Measurements from ENCODE around the gene EHMT1. TPM values are rescaled to one million over a fixed set of nuclear protein-coding genes. Genes with fewer than 3 reads are reported as not detected.

The EHMT1 gene
- total RNA-seq, 1 experiment from 2014 or later: 112 TPM

DNA sequence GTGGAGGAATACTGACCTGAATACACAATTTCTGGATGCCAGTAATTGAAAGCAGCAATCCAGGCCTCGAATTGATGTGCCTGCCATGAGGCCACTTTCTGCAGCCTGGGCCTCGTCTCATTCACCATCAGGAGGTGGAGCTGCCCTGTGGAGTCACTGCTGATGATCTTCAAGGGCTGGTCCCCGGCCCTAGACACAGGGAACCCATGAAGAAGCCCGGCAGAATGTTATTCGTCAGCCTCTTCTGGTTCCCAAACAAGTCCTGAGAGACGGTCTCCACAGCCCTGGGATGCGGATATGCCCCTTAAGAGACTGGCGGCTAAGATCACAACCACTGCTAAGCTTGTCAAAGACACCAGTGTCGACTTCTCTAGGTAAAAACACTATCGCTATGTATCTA, 44.6 kb upstream of the EHMT1 start:
- Histone ChIP-seq H3K4me2 (ENCODE audit: insufficient read depth, insufficient read length, low read length) (no peak overlapping the region), H3K27ac (ENCODE audit: insufficient read length, low read depth, low read length) (no peak overlapping the region), H3K79me2 (ENCODE audit: insufficient read depth, low read length) (peaks cover 10% of the 10 kb centered on the region; the same call in 1 of the 2 replicates), H2BK120ac (ENCODE audit: low read depth, low read length, poor library complexity, severe bottlenecking) (no peak overlapping the region), H4K20me1 (ENCODE audit: control insufficient read depth, insufficient read depth, insufficient read length) (no peaks in the 10 kb centered on the region), H3K4ac (ENCODE audit: low read depth, low read length) (no peak overlapping the region), H3T11ph (ENCODE audit: low read length) (no peak overlapping the region), H3K18ac (ENCODE audit: insufficient read length, low read depth, low read length) (no peak overlapping the region), H2AFZ (ENCODE audit: low read length) (no peak overlapping the region), H2BK20ac (ENCODE audit: low read depth, low read length, poor library complexity, severe bottlenecking) (no peak overlapping the region), H2BK5ac (ENCODE audit: insufficient read length, low read length) (no peak overlapping the region), H3K14ac (ENCODE audit: insufficient read depth, low read length) (no peak overlapping the region), H4K5ac (ENCODE audit: insufficient read length, low read depth, low read length) (no peak overlapping the region), H3K79me1 (ENCODE audit: insufficient read depth, low read depth, low read length, poor library complexity, severe bottlenecking) (peaks cover 17% of the 10 kb centered on the region), H2AK5ac (ENCODE audit: insufficient read length, low read length) (no peak overlapping the region), H2BK15ac (ENCODE audit: low read depth, low read length) (no peak overlapping the region), H4K8ac (replicated peaks; ENCODE audit: insufficient read length, low read depth, low read length) (no peak overlapping the region), H3K27me3 (ENCODE audit: insufficient read depth, low read length) (no peaks in the 10 kb centered on the region), H3K56ac (ENCODE audit: insufficient read length, low read depth, low read length) (no peak overlapping the region), H2BK12ac (ENCODE audit: insufficient read length, low read depth, low read length) (no peak overlapping the region), H4K91ac (ENCODE audit: insufficient read length, low read depth, low read length) (no peak overlapping the region), H3K4me1 (ENCODE audit: insufficient read depth, low read length) (peaks cover 4% of the 10 kb centered on the region; the same call in 1 of the 2 replicates), H3K23ac (ENCODE audit: insufficient read length, low read depth, low read length) (no peak overlapping the region), H3K9me3 (ENCODE audit: control insufficient read depth, low read depth, low read length) (no peaks in the 10 kb centered on the region), H3K23me2 (ENCODE audit: insufficient read length, low read depth, low read length, poor library complexity, severe bottlenecking) (peaks cover 11% of the 10 kb centered on the region), H3K9ac (ENCODE audit: extremely low read depth, insufficient read length, low read length) (no peak overlapping the region)
- Mint-ChIP-seq H3K4me3 (no peak overlapping the region), H3K27ac (no peak overlapping the region), H3K9me3 (no peaks in the 10 kb centered on the region), H3K27me3 (ENCODE audit: low read depth) (no peaks in the 10 kb centered on the region), H3K36me3 (ENCODE audit: insufficient read depth in 1 of 3, low read depth in 3 of 3) (peaks cover 49 to 59% (median 58%) of the 10 kb centered on the region in 3 experiments), H3K4me1 (peaks cover 13 to 14% of the 10 kb centered on the region in 2 experiments)
- TF ChIP-seq, protein P1, sequence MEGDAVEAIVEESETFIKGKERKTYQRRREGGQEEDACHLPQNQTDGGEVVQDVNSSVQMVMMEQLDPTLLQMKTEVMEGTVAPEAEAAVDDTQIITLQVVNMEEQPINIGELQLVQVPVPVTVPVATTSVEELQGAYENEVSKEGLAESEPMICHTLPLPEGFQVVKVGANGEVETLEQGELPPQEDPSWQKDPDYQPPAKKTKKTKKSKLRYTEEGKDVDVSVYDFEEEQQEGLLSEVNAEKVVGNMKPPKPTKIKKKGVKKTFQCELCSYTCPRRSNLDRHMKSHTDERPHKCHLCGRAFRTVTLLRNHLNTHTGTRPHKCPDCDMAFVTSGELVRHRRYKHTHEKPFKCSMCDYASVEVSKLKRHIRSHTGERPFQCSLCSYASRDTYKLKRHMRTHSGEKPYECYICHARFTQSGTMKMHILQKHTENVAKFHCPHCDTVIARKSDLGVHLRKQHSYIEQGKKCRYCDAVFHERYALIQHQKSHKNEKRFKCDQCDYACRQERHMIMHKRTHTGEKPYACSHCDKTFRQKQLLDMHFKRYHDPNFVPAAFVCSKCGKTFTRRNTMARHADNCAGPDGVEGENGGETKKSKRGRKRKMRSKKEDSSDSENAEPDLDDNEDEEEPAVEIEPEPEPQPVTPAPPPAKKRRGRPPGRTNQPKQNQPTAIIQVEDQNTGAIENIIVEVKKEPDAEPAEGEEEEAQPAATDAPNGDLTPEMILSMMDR (conservative IDR thresholded peaks at IDR 0.05): no peak
- no CpG with 5 or more reads among the region's 10 CpGs for WGBS (ENCODE audit: extremely low coverage, insufficient read length, low lambda C conversion rate)
- no peak for DNase-seq

All from H9 (cell line).